CD14-positive monocyte (primary cell): ENCODE results near the gene EVA1B. TPM values are rescaled to one million over a fixed set of nuclear protein-coding genes. Genes with fewer than 3 reads are reported as not detected.

Experiments used
- DNase-seq, 3 donors: peaks; one replicate each; pipeline ENCODE4 v3.0.0-alpha.2; 2011 to 2022
- H2AFZ ChIP-seq: 2 replicates; pipeline ENCODE4 v1.6.0; 2012; ENCODE audit warnings: mild to moderate bottlenecking, low read depth, low read length, inconsistent platforms; ENCODE audit not compliant: insufficient read depth, poor library complexity, severe bottlenecking
- H3K27ac ChIP-seq, 2 donors: 1 replicate in 1 of 2; 2 replicates in 1 of 2; pipeline ENCODE4 v1.5.1; 2012 to 2013; ENCODE audit warnings: low read length in 2 of 2, control low read depth in 1 of 2, inconsistent platforms in 1 of 2, low read depth in 1 of 2, mild to moderate bottlenecking in 1 of 2
- H3K27me3 ChIP-seq, 2 donors: one replicate each; pipeline versions ENCODE4 v1.6.0 to v1.6.1; 2011 to 2013; ENCODE audit warnings: low read length in 2 of 2; ENCODE audit not compliant: control insufficient read depth in 2 of 2, insufficient read depth in 2 of 2
- H3K36me3 ChIP-seq, 2 donors: replicated peaks in 1 of 2; 1 replicate in 1 of 2; 2 replicates in 1 of 2; pipeline versions ENCODE4 v1.5.1 to v1.6.1; 2012 to 2013; ENCODE audit warnings: low read length in 2 of 2, control low read depth in 1 of 2, inconsistent platforms in 1 of 2, mild to moderate bottlenecking in 1 of 2; ENCODE audit not compliant: insufficient read depth in 2 of 2, control insufficient read depth in 1 of 2
- H3K4me1 ChIP-seq, 2 donors: 1 replicate in 1 of 2; 2 replicates in 1 of 2; pipeline versions ENCODE4 v1.5.1 to v1.6.1; 2012 to 2013; ENCODE audit warnings: low read length in 2 of 2, control low read depth in 1 of 2, inconsistent platforms in 1 of 2, mild to moderate bottlenecking in 1 of 2, moderate library complexity in 1 of 2; ENCODE audit not compliant: insufficient read depth in 2 of 2, control insufficient read depth in 1 of 2
- H3K4me2 ChIP-seq: replicated peaks from 2 replicates; pipeline ENCODE3; 2012; ENCODE audit warnings: low read length, moderate library complexity, mild to moderate bottlenecking; ENCODE audit not compliant: poor library complexity, severe bottlenecking; ENCODE audit errors: extremely low read depth
- H3K4me3 ChIP-seq, 3 experiments: fragments of 200-600 bp in 1 of 3; sonication (generic) in 1 of 3; replicated peaks in 1 of 3; 1 replicate in 2 of 3; 2 replicates in 1 of 3; pipeline ENCODE4 v1.5.1; 2011 to 2013; ENCODE audit warnings: low read length in 3 of 3, mild to moderate bottlenecking in 3 of 3, control low read depth in 2 of 3, low read depth in 2 of 3, inconsistent platforms in 1 of 3, moderate library complexity in 1 of 3
- H3K79me2 ChIP-seq: 2 replicates; pipeline ENCODE4 v1.6.0; 2012; ENCODE audit warnings: mild to moderate bottlenecking, control low read depth, inconsistent platforms, low read length, moderate library complexity; ENCODE audit not compliant: insufficient read depth
- H3K9ac ChIP-seq: 2 replicates; pipeline ENCODE4 v1.6.0; 2017; ENCODE audit warnings: low read length, mild to moderate bottlenecking; ENCODE audit not compliant: insufficient read depth, poor library complexity, severe bottlenecking
- H3K9me3 ChIP-seq, 2 donors: replicated peaks in 1 of 2; 1 replicate in 1 of 2; 2 replicates in 1 of 2; pipeline versions ENCODE4 v1.5.1 to v1.6.1; 2012 to 2013; ENCODE audit warnings: low read length in 2 of 2, control low read depth in 1 of 2; ENCODE audit not compliant: control insufficient read depth in 1 of 2, insufficient read depth in 1 of 2
- H4K20me1 ChIP-seq: 2 replicates; pipeline ENCODE4 v1.6.0; 2012; ENCODE audit warnings: mild to moderate bottlenecking, low read length, control low read depth, moderate library complexity; ENCODE audit not compliant: insufficient read depth
- H3K27ac Mint-ChIP-seq, 7 donors: one replicate each; pipeline ENCODE4 v1.8.0; 2020; ENCODE audit warnings: mild to moderate bottlenecking in 7 of 7, mixed read lengths in 7 of 7, moderate library complexity in 6 of 7, inconsistent platforms in 2 of 7
- H3K27me3 Mint-ChIP-seq, 3 donors: one replicate each; pipeline ENCODE4 v1.8.0; 2021 to 2022; ENCODE audit warnings: low read depth in 3 of 3, mild to moderate bottlenecking in 3 of 3, mixed read lengths in 3 of 3, moderate library complexity in 3 of 3, inconsistent platforms in 1 of 3
- H3K36me3 Mint-ChIP-seq, 2 donors: one replicate each; pipeline ENCODE4 v1.8.0; 2020; ENCODE audit warnings: mixed read lengths in 2 of 2, inconsistent platforms in 1 of 2, mild to moderate bottlenecking in 1 of 2
- H3K4me1 Mint-ChIP-seq: one replicate; pipeline ENCODE4 v1.8.0; 2020; ENCODE audit warnings: mild to moderate bottlenecking, mixed read lengths
- H3K4me3 Mint-ChIP-seq, 2 donors: one replicate each; pipeline ENCODE4 v1.8.0; 2020; ENCODE audit warnings: mild to moderate bottlenecking in 2 of 2, mixed read lengths in 2 of 2, moderate library complexity in 1 of 2
- H3K9me3 Mint-ChIP-seq, 7 donors: one replicate each; pipeline ENCODE4 v1.8.0; 2020 to 2022; ENCODE audit warnings: mixed read lengths in 7 of 7, mild to moderate bottlenecking in 6 of 7, moderate library complexity in 6 of 7, inconsistent platforms in 2 of 7
- CTCF ChIP-seq: fragments of 200-600 bp; IDR thresholded peaks from one replicate; pipeline ENCODE4 v1.8.0; 2022; ENCODE audit warnings: antibody characterized with exemption, mild to moderate bottlenecking
- WGBS: methylation state at CpG from one replicate; pipeline ENCODE4 v1.1.5; 2013; ENCODE audit warnings: missing lambda C conversion rate; ENCODE audit not compliant: insufficient coverage; 5-methylcytosine and 5-hydroxymethylcytosine counted together
- intact Hi-C, 2 donors: fragments of 100-400 bp; cut with micrococcal nuclease; formaldehyde crosslinking; loops; one replicate each; pipeline versions ENCODE4 v1.15.0 to v1.15.1; 2023
- polyA plus RNA-seq, 3 donors: library from polyadenylated mRNA; depleted of rRNA in 1 of 3; unstranded in 2 of 3; stranded (reverse) in 1 of 3; fragments of 300-500 nt in 2 of 3; fragments of >200 nt in 1 of 3; fragmentation: Illumina TruSeq in 2 of 3; gene quantifications; 1 replicate in 2 of 3; 2 replicates in 1 of 3; pipeline ENCODE4 v1.2.3, GENCODE V29; 2012 to 2021

The EVA1B gene
- polyA plus RNA-seq, 3 donors = 13.7 to 19.1 (median 16.6) TPM

DNA sequence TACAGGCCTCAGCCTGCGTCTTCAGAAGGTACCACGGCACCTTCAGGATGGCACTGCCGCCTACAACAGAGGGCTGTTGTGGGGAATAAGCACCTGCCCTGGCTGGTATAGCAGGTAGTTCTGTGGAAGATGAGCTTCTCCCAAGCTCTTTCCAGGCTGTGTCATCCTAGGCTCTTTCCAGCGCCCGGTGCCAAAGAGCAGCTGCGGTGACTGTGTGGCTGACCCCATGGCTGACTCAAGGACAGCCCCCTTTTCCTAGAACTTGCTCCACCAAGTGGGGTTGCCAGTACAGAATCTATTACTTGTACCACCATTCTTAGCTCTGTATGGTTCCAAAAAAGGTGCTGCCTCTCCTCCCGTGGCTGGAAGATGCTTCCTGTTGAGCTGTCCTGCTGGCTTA lies 21.9 kb upstream of the EVA1B start:
- H2AFZ ChIP-seq = no peak overlapping the region
- no peak overlapping the region for H3K4me3 Mint-ChIP-seq
- H3K4me1 Mint-ChIP-seq = peaks cover 15% of the 10 kb centered on the region
- no peaks in the 10 kb centered on the region for H3K27me3 Mint-ChIP-seq
- no peak for TF ChIP-seq CTCF
- no peaks in the 10 kb centered on the region for H3K79me2 ChIP-seq
- H3K9ac ChIP-seq = no peak overlapping the region
- intact Hi-C loops = no loop called here
- H3K4me3 ChIP-seq = no peak overlapping the region
- peaks cover 75 to 88% of the 10 kb centered on the region in 2 donors for H3K36me3 ChIP-seq
- H3K9me3 Mint-ChIP-seq = no peaks in the 10 kb centered on the region
- WGBS = 95% methylated on average over 6 of the region's 7 CpGs
- no peak overlapping the region for H3K27ac ChIP-seq
- peaks cover 16 to 17% of the 10 kb centered on the region in 2 donors for H3K4me1 ChIP-seq
- no peak for DNase-seq
- H3K9me3 ChIP-seq = no peaks in the 10 kb centered on the region
- no peaks in the 10 kb centered on the region for H3K27me3 ChIP-seq
- peaks cover 72% of the 10 kb centered on the region for H4K20me1 ChIP-seq
- peaks cover 74 to 96% of the 10 kb centered on the region in 2 donors for H3K36me3 Mint-ChIP-seq
- no peak overlapping the region for H3K27ac Mint-ChIP-seq
- no peak overlapping the region for H3K4me2 ChIP-seq

DNA sequence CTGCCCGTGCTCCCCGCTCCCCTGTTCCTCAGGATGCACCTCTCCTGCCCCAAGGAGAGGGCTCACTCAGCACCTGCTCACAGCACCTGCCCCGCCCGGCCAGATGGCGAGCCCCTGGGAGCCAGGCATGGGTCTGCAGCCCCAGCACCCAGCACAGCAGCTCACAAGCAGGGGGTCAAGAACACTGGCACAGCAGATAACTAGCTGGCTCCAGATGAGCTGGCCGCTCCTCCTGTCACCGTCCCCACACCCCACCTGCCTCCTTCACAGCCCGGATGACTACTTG lies 20.9 kb upstream of the EVA1B start:
- no peak overlapping the region for H3K27ac ChIP-seq
- Mint-ChIP-seq H3K4me1 (peaks cover 10% of the 10 kb centered on the region), H3K36me3 (peaks cover 75 to 93% of the 10 kb centered on the region in 2 donors), H3K27ac (no peak overlapping the region), H3K27me3 (no peaks in the 10 kb centered on the region), H3K4me3 (no peak overlapping the region), H3K9me3 (no peaks in the 10 kb centered on the region)
- no peaks in the 10 kb centered on the region for H3K9me3 ChIP-seq
- no peak for TF ChIP-seq CTCF
- peaks cover 7 to 11% of the 10 kb centered on the region in 2 donors for H3K4me1 ChIP-seq
- no peak overlapping the region for H3K9ac ChIP-seq
- no peak overlapping the region for H2AFZ ChIP-seq
- no peak overlapping the region for H3K4me3 ChIP-seq
- WGBS = 95% methylated on average over 8 of the region's 8 CpGs
- H3K4me2 ChIP-seq = no peak overlapping the region
- H3K79me2 ChIP-seq = no peaks in the 10 kb centered on the region
- H4K20me1 ChIP-seq = peaks cover 73% of the 10 kb centered on the region
- DNase-seq = no peak
- H3K36me3 ChIP-seq = peaks cover 82 to 96% of the 10 kb centered on the region in 2 donors
- intact Hi-C loops = loop anchor here in 1 of 2 donors (1.0 kb wide), 1 partner anchor 16 kb away; no protein-coding TSS in a partner anchor
- no peaks in the 10 kb centered on the region for H3K27me3 ChIP-seq
